SK-N-MC (cell line): Measurements from ENCODE around the gene RESF1.

Experiments used
- EZH2 ChIP-seq: fragments of 200-600 bp; sonication (generic); IDR thresholded peaks from one replicate; pipeline ENCODE4 v1.6.1; 2017; ENCODE audit warnings: antibody characterized with exemption
- POLR2AphosphoS5 ChIP-seq: IDR thresholded peaks from 2 replicates; pipeline ENCODE4 v1.6.1; 2012; ENCODE audit warnings: mild to moderate bottlenecking, low read depth, low read length, borderline replicate concordance

- TF ChIP-seq EZH2 (no peak), POLR2AphosphoS5 (no peak)
Measured at GRCh38 chr12:31962076-31962475, 2.9 kb downstream of the RESF1 start.
